Myometrial cell (primary cell): ENCODE results near the gene CROCC2. TPM values are rescaled to one million over a fixed set of nuclear protein-coding genes. Genes with fewer than 3 reads are reported as not detected.

ENCODE experiments used
- total RNA-seq: library from RNA; depleted of rRNA; stranded (reverse); fragments of >200 nt; gene quantifications from 2 replicates; pipeline ENCODE4 v1.2.3, GENCODE V29; 2015

Gene CROCC2
- total RNA-seq: 0.35 TPM in 1 of 2 replicates, not detected in the other

DNA sequence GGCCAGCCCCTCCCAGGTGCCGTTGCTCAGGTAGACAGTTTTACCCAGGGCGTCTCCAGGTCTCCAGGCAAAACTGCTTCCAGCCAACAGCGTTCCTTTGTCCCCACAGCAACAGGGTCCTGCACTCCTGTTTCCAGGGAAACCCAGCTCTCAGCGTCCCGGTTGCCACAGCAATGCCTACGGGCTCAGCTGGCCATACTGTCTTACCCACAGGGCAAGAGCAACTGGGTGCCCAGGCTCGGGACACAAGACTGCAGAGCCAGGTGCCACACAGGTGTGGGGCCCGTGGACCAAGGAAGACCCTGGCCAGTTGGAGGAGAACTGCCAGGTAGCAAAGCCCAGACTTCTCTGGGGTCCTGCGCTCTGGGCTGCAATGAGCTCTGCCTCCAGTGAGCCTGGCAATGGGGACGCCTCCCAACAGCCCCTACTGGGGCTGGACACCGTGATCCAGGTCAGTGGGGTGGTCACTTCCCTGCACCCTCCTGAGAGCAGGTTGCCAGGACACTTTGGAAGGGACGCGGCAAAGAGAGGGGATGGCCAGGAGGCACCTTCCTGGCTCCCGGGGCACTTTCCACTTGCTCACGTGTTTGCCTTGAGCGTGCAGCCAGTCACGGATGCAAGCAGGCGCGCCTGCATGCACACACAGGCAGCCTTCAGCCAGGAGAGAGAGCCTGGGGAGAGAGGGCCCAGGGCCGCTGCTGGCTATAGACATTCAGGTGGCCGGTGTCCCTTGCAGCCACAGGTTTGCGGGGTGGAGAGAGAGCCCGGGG lies at the start of gene CROCC2:
Gene CROCC2, plus strand, starts transcription at position 196 of the 770 bp plus-strand sequence. Its CDS starts 178 bp downstream, at position 374.

DNA sequence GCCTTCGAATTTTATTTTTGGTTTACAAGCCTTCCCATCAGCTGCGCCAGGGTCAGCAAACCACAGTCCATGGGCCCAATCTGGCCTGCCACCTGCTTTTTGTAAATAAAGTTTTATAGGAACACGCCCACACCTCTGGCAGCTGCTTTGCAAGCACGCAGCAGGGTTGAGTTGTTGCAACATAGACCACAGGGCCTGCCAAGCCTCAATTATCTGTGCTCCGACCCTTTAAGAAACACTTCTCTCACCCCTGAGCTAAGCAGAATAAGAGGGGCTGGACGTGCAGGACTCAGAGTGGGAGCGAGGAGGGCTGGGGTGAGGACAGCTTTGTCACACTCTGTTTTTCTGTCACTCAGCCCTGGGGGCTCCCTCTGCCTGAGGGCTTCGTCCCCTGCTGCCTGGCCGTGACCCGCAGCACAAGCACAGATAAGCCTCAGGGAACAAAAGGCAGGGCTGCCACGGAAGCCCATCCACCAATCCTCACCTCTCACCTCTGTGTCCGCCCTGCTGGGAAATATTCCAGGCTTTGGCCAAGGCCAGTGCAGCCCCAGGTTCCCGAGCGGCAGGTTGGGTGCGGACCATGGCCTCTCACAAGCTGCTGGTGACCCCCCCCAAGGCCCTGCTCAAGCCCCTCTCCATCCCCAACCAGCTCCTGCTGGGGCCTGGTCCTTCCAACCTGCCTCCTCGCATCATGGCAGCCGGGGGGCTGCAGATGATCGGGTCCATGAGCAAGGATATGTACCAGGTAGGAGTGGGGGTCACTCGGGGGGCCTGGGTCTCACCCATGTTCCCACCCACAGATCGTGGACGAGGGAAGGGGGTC lies 37.6 kb upstream of the CROCC2 start, which contains the start of gene AGXT:
Gene AGXT, plus strand, starts transcription at position 539 of the 823 bp plus-strand sequence. Its CDS starts 42 bp downstream, at position 581.

DNA sequence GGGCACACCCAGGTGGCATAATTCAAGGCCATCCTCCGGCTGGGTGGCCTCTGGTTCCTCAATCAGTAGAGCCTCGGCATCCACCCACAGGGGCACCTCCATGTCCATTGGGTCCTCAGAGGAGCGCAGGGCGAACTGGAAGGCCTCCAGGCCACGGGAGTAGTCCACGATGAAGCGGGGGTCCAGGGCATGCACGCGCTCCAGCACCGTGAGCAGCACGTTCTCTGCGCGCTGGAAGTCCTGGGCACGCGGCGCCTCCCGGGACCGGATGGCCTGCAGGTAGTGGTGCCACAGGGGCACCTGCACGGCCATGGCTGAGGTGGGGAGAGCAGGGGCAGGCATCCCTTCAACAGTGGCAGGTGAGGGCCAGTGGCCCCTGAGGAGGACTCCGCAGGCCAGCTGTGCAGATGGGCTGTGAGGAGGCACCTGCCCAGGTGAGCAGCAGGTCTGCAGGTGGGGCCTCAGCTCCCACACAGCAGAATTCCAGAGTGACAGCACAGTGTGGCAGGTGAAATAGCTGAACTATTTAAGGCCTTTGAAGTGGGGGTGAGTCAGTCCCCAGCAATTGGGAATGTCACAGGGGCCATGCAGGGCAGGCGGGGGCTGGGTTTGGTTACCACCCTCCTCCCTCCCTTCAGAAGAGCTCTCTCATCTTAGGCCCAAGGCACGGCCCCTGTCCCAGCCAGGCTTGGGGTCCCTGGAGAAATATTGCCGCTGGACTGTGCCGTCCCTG lies 10.3 kb upstream of the CROCC2 start, which contains the start of gene MAB21L4:
Gene MAB21L4, minus strand, starts transcription at position 501 of the 733 bp plus-strand sequence. Its CDS starts 159 bp downstream, at position 342.

DNA sequence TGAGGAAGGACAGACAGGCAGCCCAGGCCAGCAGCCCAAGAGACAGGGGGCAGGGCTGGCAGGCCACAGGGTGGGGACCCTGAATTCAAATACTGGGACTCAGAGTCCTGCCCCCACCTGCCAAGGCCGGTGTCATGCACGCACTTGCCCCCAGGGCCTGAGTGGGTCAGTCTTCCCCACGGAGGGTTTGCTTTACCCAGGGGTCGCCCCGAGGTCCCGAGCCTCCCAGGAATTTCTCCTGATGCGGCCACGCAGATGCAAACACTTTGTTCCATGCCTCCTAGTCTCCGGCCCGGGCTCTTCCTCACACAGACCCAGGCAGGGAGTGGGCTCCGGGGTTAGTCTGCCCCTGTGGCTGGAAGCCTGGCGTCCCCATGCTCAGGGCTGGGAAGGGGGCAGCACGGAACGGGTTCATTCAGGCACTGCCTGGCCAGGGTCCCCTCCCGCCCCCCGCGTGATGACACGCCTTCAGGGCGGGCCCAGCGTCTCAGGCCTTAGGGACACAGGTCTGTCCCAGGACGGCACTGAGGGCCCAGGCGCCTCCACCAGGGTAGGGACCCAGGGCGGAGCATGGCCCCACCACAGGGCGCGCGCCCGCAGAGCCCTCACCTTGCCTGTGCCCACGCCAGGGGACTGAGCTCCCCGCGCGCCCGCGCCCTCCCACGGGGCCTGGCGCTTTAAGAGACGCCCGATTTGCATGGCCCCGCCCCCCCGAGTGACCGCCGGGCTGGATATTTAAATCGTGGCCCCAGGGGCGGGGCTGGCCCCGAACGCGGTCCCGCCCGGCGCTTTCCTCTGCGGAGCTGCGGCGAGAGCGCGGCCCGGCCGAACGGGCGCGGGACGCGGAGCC lies 91.9 kb downstream of the CROCC2 start, which contains the start of gene SNED1:
Gene SNED1, plus strand, starts transcription at position 763 of the 850 bp plus-strand sequence. CDS start 220 bp downstream, outside the sequence.

Other genes starting within 250 kb of the CROCC2 start
- not detected in 2 replicates for gene AQP12B, start 223.5 kb upstream of the CROCC2 start, total RNA-seq
- not detected in 2 replicates for gene AQP12A, start 214.5 kb upstream of the CROCC2 start, total RNA-seq
- 0.29 TPM in 1 of 2 replicates, not detected in the other for gene KIF1A, start 86.1 kb upstream of the CROCC2 start, total RNA-seq
- gene AGXT, start 37.5 kb upstream of the CROCC2 start, total RNA-seq: not detected in 2 replicates
- not detected in 2 replicates for gene MAB21L4, start 10.2 kb upstream of the CROCC2 start, total RNA-seq
- 11.0 and 13.5 TPM in 2 replicates for gene SNED1, start 92.3 kb downstream of the CROCC2 start, total RNA-seq
- 11.0 and 25.9 TPM in 2 replicates for gene MTERF4, start 196.0 kb downstream of the CROCC2 start, total RNA-seq
- gene PASK, start 243.1 kb downstream of the CROCC2 start, total RNA-seq: 4.3 and 6.6 TPM in 2 replicates
- gene PPP1R7, start 244.1 kb downstream of the CROCC2 start, total RNA-seq: 121 and 134 TPM in 2 replicates